Measurements from ENCODE around the gene HES1.
"Not testable (repeated sequence)": the region's sequence is repeated elsewhere in the genome, so short reads cannot be mapped to it uniquely, and the experiment has no call there.

HES1 gene

GRCh38 chr3:194145702-194146101, 9.8 kb downstream of the HES1 start:
- no peak for DNase-seq

DNA sequence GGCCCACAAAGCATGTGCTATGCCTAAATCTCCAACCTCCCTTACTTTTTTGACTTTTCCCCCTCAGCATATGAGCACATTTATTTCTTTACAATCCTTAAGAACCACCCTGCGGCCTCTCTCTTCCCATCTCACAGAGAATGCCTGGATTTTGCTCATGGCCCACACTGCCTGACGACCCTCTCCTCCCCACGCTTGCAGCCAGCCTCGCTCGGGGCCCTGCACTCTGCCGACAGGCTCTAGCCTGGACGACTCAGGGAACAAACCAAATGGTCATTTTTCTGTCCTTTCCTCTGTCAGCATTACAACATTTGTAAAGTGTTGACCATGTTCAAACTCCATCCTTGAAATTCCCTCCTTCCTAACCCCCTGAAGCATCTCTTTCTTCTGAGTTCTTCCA, 11.7 kb downstream of the HES1 start:
- no peak for DNase-seq

- DNase-seq: no peak
These were observed 12.4 kb downstream of the HES1 start for GRCh38 chr3:194148383-194148782.

DNA sequence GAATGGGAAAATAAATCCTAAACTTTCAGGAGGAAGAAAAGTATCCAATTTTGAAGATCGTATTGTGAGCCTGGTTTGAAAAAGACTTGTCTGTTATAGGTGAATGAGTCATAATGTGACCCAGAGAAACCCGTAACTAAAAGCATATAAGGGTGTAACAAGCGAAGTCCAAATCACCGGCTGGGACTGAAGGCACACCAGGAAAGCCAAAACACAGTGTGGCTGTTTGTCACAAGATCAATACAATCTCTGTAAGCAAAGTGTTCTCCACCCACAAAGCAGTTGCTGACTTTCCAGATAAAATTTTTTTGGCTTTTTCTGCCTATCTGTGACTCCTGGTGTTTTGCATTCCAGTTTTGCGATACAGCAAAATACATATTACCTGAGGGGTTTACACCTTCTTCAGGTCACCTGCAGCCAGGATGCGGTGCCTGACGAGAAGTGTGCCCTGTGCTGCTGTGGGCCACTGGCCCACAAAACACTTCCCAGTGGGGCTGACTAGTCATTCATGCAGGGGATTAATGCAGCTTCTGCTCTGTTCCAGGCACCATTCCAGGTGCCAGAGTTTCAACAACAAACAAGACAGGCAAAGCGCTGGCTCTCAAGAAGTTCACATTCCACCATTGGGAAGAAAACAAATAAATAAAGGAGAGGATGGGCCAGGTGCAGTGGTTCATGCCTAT, 14.4 kb downstream of the HES1 start:
- DNase-seq: no peak

GRCh38 chr3:194150935-194151302, 15.0 kb downstream of the HES1 start:
- not testable (repeated sequence) for DNase-seq

GRCh38 chr3:194154346-194154745, 18.4 kb downstream of the HES1 start:
- no peak for DNase-seq

GRCh38 chr3:194156095-194156494, 20.1 kb downstream of the HES1 start:
- no peak for DNase-seq

DNA sequence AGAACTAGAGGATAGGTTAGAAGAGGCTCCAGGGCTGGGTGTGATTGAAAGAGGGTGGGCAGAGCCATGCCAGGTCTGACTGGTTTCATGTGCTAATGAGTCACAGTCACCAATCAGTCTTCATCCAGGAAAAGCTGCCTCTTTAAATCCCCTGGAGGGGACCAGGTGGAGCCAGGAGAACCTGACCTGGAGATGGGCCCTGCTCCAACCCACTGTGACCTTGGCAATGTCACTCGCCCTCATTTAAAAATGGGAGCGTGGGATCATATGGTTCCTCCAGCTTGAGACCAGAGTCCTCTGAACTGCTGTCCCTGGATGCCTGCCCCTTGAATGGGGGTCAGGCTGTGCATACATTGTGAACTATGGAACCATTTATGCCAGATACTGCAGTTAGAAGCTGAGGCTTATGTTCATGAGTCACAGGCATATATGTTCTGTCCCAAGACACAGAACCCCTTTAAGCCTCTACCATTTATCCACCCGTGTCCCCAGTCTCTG, 23.0 kb downstream of the HES1 start:
- no peak for DNase-seq

- no peak for DNase-seq
These were observed 24.2 kb downstream of the HES1 start for GRCh38 chr3:194160158-194160557.

DNA sequence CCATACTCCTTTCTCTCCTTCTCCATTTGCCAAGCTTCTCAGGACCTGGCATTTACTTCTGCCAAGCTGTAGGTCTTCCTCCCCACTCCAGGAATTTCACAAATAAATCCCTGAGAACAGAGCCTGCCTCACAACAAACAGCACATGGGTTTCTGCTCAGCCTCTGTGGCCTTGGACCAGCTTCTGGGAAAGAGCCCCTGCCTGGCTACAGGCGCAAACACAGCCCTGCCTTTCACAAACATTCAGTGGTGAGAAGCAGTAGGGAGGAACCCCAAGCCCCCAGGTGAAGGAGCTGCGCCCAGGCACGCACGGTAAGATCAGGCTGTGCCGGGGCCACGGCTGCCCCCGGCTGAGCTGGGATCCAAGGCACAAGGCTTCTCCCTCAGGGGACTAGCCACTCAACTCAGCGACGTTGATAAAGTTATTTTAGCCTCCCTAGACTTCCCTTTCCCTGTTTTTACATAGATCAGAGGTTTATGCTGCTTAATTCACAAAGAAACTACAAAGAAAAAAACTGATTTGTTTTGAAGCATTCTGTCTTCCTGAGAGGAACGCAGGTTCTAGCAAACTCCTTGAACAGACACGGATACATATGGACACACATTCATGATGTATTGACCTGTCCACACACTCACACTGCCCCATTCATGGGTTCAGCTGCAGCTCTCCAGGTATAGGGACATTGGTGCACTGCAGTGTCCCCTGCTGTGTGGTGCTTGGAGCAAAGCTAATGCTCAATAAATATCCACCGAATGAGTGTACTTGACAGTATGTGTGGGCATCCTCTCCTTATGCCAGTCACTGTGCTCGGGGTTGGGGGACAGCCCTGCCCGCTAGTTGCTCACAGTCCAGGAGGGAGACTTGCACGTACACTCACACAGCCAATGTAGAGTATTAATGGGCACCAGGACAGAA, 25.4 kb downstream of the HES1 start:
- DNase-seq: no peak

DNA sequence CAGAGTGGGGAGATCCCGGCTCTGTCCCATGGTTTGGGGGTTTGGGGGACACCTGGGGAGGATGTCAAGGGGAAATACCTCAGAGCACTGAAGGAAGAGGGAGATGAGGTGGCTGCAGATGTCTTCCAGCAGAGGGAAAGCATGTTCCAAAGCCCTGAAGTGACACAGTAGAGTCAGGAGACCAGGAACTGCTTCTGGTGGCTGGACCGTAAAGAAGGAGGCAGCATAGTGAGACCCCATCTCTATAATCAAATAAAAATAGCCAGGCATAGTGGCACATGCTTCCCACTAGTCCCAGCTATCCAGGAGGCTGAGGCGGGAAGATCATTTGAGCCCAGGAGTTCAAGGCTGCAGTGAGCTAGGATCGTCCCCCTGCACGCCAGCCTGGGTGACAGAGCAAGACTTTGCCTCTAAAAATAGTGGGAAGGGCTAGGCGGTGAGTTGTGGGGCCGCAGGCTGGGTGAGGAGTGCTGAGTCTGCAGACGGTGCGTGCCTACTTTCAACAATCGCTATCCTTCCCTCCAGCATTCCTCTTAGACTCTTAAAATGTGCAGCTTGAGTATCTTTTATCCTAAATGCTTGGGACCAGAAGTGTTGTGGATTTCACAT, 26.2 kb downstream of the HES1 start:
- no peak for DNase-seq

- no peak for DNase-seq
These were observed 27.1 kb downstream of the HES1 start for GRCh38 chr3:194162817-194163584.

DNA sequence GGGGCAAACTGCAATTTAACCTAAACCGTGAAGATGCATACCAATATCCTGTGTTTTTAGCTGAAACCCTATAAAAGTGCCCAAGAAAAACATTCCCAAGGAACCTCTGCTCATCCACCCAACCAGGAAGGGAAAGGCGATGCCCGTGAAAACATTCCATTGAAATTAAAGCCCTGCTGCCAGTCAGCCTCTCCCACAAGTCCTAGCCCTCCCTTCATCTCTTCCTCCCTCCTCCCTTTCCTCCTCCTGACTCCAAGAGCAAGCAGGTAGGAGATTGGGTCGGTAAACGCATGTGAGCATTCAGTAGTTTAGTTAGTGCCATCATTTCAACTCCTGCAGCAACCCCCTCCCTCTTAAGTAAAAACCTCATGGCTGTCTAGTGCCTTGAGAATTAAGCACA, 27.7 kb downstream of the HES1 start:
- DNase-seq: no peak

DNA sequence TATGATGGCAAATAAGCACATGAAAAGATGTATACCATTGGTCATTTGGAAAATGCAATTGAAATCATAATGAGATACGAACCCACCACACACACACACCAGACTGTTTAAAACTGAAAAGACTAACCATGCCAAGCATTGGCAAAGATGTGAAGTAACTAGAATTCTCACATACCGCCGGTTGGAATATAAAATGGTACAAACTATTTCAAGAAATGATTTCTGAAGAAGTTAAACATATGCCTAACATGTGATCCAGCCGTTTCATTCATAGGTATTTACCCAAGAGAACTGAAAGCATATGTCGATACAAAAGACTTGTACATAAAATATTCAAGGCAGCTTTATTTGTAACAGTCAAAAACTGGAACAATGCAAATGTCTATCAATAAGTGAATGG, 28.9 kb downstream of the HES1 start:
- DNase-seq: no peak

DNA sequence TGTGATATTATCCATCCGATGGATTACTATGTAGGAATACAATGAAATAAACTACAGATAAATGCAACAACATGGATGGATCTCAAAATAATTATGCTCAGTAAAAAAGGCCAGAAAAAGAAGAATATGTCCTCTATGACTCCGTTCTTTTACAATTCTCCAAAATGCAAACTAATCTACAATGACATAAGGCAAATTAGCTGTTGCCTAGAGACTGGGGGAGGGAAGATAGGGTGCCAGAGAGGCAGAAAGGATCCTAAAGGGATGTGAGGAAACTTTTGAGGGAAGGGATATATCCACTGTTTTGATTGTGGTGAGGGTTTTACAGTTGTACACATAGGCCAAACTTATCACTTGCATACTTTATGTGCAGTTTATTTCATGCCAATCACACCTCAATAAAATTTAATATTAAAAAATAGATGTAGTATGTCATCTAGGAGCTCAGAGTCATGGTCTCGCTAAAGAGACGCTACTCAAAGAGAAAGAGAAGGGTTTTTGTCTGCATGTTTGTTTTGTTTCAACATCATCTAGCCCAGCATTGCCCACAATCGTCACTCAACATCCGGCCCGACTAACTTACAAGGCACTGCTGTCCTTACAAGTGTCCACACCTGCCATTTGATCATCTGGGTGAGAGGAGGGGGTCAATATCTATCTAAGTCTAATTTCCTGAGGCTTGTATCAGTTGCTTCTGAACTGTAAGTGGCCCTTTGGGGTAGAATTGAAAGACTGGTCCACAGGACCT, 29.5 kb downstream of the HES1 start:
- DNase-seq: no peak

DNA sequence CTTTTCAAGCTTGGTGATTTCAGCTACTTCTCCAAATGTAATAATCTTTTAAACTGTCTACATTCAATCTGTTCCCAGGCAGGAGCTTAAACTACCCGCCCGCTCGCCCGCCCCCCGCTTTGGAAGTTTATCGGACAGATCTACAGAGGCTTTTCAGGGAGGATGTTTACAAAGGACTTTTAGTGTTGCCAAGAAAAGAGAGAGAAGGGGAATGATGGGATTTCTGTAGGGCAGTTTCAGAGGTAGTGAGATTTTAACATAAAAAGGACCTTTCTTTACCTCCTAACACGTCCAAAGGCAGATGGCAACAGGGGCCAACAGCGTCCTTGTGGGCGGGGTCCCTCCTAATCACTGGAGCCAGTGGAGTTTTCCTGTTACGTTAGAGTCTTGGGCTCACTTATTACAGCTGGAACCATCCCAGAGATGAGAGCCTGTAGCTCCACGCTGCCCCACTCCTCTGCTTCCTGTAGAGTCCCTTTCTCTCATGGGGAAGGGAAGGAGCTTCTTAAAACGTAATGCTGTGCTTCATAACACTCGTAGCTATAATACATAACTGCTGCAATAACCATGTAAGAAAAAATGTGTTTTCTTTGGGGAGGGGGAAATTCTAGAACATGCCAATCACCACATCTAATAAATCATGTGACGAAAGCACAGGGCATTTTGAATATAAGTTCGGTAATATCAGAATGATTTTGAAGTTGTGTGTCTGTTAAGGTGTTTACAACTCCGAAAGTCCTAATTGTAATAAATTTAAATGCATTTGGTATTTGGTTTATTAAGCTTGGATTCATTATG, 30.9 kb downstream of the HES1 start:
- no peak for DNase-seq

GRCh38 chr3:194167480-194168282, 31.7 kb downstream of the HES1 start:
- no peak for DNase-seq

GRCh38 chr3:194168994-194169393, 33.0 kb downstream of the HES1 start:
- DNase-seq: no peak

DNA sequence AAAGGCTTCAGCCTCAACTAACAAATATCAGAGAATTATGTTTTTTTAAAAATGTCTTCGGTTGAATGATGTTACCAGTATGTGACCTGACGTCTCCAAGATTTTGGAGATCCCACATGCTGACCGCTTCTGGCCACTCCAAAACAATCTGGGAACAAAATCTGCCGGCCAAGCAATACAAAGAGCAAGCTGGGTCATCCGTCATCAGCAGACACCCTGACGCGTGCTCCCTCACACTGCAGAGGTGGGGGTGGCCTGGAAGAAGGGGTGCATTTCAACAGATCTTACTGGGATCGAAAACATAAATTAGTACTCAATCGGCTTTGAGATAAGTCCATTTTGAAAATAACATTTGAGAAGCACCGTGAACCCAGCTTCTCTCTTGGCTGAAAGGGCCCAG, 33.6 kb downstream of the HES1 start:
- no peak for DNase-seq

- no peak for DNase-seq
These were observed 34.8 kb downstream of the HES1 start for GRCh38 chr3:194170793-194171192.

DNA sequence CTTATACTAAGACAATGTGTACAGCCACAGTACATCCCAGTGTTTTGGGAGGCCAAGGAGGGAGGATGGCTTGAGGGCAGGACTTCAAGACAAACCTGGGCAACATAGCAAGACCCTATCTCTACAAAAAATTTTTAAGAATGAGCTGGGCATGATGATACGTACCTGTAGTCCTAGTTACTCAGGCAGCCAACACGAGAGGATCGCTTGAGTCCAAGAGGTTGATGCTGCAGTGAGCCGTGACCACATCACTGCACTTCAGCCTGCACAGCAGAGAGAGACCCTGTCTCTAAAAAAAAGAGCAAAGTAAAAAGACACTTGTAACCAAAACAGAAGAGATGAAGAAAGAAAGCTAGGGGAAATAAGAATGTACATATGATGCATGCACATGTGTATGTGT, 38.5 kb downstream of the HES1 start:
- DNase-seq: no peak

Measured in NCI-H748 treated with DMSO at 0.1 percent for 48 hours (cell line).